RPMI8226 (cell line): ENCODE results near the gene INSC.

ENCODE experiments used
- DNase-seq: peaks from one replicate; pipeline ENCODE4 v3.0.0-alpha.2; 2015

Gene INSC

GRCh38 chr11:15228331-15228849, 113.7 kb downstream of the INSC start:
- DNase-seq: no peak

DNA sequence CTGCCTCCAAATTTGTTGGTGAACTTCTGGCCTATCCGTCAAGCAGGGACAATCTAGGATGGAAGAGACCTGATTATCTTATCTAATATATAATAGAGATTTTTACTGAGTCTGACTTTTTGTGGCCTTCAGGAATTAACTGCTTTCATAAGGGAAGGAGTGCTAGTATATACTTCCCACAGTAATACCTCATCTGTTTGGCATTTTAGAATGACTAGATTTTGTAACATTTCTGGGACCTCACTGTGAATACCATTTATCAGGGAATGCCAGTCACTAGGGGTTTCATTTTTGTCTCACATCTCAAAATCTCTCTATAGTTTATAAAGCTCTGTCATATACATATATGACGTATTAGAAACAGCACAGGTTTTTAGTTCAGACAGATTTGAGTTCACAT, 114.3 kb downstream of the INSC start:
- DNase-seq: no peak

GRCh38 chr11:15232496-15232895, 117.8 kb downstream of the INSC start:
- no peak for DNase-seq

DNA sequence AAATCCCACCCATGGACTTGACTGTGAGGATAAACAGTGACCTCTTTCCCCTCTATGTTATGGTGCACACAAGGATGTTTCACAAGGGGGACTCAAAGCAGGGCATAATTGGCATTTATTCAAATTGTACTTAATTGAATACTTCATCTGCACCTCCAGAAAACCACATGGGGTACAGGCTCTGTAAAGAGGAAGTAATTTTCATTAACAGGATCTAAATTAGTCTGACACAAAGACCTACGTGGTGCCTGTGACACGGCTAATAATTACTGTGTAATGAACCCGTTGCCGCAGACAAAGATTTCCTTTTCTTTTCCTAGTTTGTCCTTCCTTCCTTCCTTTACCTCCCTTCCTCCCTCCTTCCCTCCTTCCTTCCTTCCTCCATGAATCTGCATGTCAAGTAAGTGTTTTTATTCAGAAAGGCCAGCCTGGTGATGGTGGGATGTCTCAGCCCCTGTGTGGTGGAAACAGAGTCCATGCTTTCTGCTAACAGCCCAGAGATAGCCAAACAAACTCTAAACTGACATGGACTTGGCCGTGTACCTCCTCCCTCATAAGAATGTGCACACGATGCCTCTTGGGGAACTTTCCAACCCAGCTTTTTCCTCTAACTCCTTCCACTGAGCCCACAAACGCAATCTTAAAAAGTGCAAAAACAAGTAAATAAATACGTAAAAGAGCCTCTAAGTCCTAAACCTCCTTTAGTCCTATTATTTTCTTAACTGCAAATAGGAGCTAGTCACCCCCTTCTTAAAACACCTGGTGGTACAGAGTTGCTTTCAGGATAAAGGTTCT, 118.8 kb downstream of the INSC start:
- no peak for DNase-seq

- no peak for DNase-seq
These were observed 120.1 kb downstream of the INSC start for GRCh38 chr11:15234796-15235195.

DNA sequence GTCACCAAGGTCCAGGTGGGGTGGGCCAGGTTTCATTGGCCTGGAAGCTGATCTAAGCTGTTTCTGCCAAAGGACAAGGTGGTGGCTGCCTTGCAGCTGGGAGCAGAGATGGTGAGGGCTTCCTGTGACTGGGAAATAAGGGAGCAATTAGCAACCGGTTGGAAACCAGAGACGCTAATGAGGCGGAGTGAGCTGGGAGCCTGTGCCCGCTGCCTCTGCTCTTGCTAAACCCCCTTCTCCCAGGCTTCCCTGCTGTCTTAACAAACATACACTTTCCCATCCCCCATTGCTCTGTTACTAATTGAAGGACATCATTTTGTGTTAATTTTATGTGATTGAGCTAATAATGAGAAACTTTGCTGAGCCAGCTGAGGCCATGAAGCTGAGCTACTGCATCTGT, 121.8 kb downstream of the INSC start:
- DNase-seq: no peak

- no peak for DNase-seq
These were observed 124.1 kb downstream of the INSC start for GRCh38 chr11:15238856-15239255.

- no peak for DNase-seq
These were observed 134.0 kb downstream of the INSC start for GRCh38 chr11:15248749-15249148.

- no peak for DNase-seq
These were observed 143.9 kb downstream of the INSC start for GRCh38 chr11:15258433-15259165.

GRCh38 chr11:15266999-15267398, 152.3 kb downstream of the INSC start:
- DNase-seq: no peak

DNA sequence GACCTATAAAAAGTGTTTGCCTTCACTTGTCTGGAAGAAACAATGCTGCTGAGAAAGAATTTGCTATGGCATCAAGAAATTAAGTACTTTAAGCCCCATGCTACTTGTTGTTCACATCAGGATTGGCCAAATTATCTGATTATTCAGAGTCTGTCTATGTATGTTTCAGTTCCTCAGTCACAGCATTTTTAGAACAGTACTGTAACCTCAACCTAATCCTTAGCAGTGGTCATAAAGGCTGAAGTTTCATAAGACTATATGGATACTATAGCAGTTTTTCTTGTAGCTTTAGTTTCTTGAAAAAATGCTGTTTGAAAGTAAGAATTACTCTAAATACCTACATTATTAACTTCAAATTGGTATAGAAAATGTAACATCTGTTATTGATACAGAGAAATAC, 153.9 kb downstream of the INSC start:
- DNase-seq: no peak

GRCh38 chr11:15275141-15275540, 160.4 kb downstream of the INSC start:
- no peak for DNase-seq

GRCh38 chr11:15276621-15277020, 161.9 kb downstream of the INSC start:
- no peak for DNase-seq

GRCh38 chr11:15278128-15278527, 163.4 kb downstream of the INSC start:
- DNase-seq: no peak

- no peak for DNase-seq
These were observed 165.7 kb downstream of the INSC start for GRCh38 chr11:15280393-15280792.

DNA sequence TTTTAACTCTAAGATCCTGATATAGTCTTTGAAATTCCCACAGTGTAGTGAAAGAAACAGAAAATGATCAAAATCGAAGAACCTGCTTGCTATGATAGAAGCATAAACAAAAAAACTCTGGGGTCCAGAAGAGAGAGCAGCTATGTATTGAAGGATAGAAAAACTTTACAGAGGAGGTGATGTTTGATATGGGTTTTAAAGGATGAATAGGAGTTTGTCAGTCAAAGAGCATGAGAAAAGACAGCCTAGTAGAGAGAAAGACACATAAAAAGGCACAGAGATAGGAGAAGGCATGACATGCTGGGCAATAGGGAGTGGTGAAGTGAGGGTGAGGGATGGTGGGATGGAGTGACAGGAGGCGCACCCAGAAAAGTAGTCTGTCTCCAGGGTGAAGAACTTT, 168.0 kb downstream of the INSC start:
- no peak for DNase-seq

GRCh38 chr11:15286465-15286864, 171.7 kb downstream of the INSC start:
- DNase-seq: no peak

DNA sequence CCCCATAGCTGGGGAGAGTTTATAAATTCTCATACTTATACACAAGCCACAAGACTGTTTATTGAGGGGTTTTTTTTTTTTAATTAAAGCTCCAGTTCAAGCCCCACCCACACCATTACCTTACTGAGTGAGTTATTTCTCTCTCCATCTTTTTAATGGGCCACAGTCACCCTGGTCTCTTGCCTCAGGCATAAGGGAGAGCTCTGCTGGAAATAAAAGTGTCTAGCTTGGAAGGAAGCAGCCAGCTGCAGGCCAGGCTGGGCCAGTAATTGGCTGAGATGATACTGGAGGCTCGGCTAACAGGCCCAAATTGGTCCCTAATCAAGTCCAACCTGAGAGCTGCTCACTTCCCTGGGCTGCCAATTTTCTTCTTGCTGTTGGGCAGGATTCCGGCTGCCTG, 174.1 kb downstream of the INSC start:
- DNase-seq: no peak

DNA sequence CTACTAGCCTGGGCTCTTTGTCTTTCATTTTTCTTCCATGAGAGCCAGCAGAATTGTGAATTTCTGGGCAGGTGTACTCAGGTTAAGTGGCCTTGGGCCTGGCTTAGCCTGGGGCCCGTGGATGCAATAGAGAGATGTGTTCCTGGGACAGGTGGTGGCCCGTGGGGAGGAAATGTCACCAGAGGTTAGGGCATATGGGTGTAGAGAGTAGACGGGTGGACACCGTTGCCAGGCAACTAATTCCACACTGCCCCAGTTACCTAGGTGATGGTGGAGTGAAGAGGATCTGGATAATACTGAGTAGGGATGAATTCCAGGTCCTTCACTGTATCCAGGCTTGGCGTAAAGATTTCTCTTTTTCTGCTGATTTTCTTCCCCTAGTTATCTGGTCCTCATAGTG, 175.0 kb downstream of the INSC start:
- no peak for DNase-seq

DNA sequence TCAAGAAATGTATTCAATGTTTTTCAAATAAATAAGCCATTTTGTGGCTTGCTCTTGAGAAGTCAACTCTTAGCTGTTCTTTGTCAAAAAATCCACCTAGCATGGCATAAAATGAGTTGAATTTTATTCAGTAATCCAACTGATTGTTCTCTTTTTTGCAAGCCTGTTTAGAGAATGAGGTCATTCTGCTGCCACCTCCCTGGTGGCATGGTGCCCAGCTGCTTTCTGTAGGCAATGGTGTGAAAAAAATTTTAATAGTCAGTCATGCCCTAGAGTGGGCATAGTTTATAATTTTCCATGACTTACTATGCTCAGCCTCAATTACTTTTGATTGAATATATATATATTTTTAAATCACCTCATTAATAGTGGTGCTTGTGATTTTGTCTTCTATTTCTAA, 177.2 kb downstream of the INSC start:
- no peak for DNase-seq

- DNase-seq: no peak
These were observed 179.4 kb downstream of the INSC start for GRCh38 chr11:15293975-15294620.

- no peak for DNase-seq
These were observed 181.0 kb downstream of the INSC start for GRCh38 chr11:15295695-15296094.
